Trophoblast cell (in vitro differentiated cells and primary cell): ENCODE data around the gene CROCC2.

Experiments
- DNase-seq, 2 donors: peaks; one replicate each; pipeline ENCODE4 v3.0.0-alpha.2; 2016
- H2AFZ ChIP-seq: 2 replicates; pipeline ENCODE4 v1.6.1; 2013; ENCODE audit warnings: low read length, moderate library complexity, mild to moderate bottlenecking; ENCODE audit not compliant: insufficient read depth, poor library complexity
- H2AK5ac ChIP-seq: 2 replicates; pipeline ENCODE4 v1.6.1; 2013; ENCODE audit warnings: mild to moderate bottlenecking, low read length
- H2BK120ac ChIP-seq: 2 replicates; pipeline ENCODE4 v1.6.1; 2013; ENCODE audit warnings: low read length, mild to moderate bottlenecking, moderate library complexity; ENCODE audit not compliant: insufficient read depth, poor library complexity
- H2BK12ac ChIP-seq: 2 replicates; pipeline ENCODE4 v1.6.1; 2013; ENCODE audit warnings: mild to moderate bottlenecking, low read length, moderate library complexity
- H2BK5ac ChIP-seq: 2 replicates; pipeline ENCODE4 v1.6.1; 2013; ENCODE audit warnings: low read length, low read depth, moderate library complexity, mild to moderate bottlenecking; ENCODE audit not compliant: poor library complexity
- H3K14ac ChIP-seq: 2 replicates; pipeline ENCODE4 v1.6.1; 2013; ENCODE audit warnings: mild to moderate bottlenecking, low read length
- H3K18ac ChIP-seq: 2 replicates; pipeline ENCODE4 v1.6.1; 2013; ENCODE audit warnings: mild to moderate bottlenecking, low read length
- H3K23ac ChIP-seq: 2 replicates; pipeline ENCODE4 v1.6.1; 2013; ENCODE audit warnings: low read length
- H3K27ac ChIP-seq: 2 replicates; pipeline ENCODE4 v1.5.1; 2013; ENCODE audit warnings: low read depth, mild to moderate bottlenecking, inconsistent platforms, low read length, moderate library complexity
- H3K27me3 ChIP-seq: 2 replicates; pipeline ENCODE4 v1.6.1; 2013; ENCODE audit warnings: inconsistent platforms, mild to moderate bottlenecking, low read length, moderate library complexity; ENCODE audit not compliant: insufficient read depth
- H3K36me3 ChIP-seq, 2 experiments: 1 replicate in 1 of 2; 2 replicates in 1 of 2; pipeline ENCODE4 v1.6.1; 2013; ENCODE audit warnings: low read length in 2 of 2, mild to moderate bottlenecking in 2 of 2, moderate library complexity in 1 of 2; ENCODE audit not compliant: insufficient read depth in 2 of 2, control insufficient read depth in 1 of 2
- H3K4ac ChIP-seq: 2 replicates; pipeline ENCODE4 v1.6.1; 2013; ENCODE audit warnings: low read depth, mild to moderate bottlenecking, low read length, moderate library complexity
- H3K4me1 ChIP-seq, 2 experiments: 1 replicate in 1 of 2; 2 replicates in 1 of 2; pipeline ENCODE4 v1.6.1; 2013; ENCODE audit warnings: low read length in 2 of 2, mild to moderate bottlenecking in 2 of 2, moderate library complexity in 1 of 2; ENCODE audit not compliant: insufficient read depth in 2 of 2, control insufficient read depth in 1 of 2
- H3K4me2 ChIP-seq: 2 replicates; pipeline ENCODE4 v1.6.1; 2013; ENCODE audit warnings: inconsistent platforms, mild to moderate bottlenecking, low read length, moderate library complexity
- H3K4me3 ChIP-seq: 2 replicates; pipeline ENCODE4 v1.5.1; 2013; ENCODE audit warnings: mild to moderate bottlenecking, low read depth, low read length, inconsistent platforms
- H3K79me1 ChIP-seq: one replicate; pipeline ENCODE4 v1.6.1; 2013; ENCODE audit warnings: low read length
- H3K79me2 ChIP-seq: 2 replicates; pipeline ENCODE4 v1.6.1; 2013; ENCODE audit warnings: low read length, mild to moderate bottlenecking; ENCODE audit not compliant: control insufficient read depth, insufficient read depth, poor library complexity
- H3K9ac ChIP-seq: 2 replicates; pipeline ENCODE4 v1.6.1; 2013; ENCODE audit warnings: mild to moderate bottlenecking, low read length
- H3K9me3 ChIP-seq: 2 replicates; pipeline ENCODE4 v1.6.1; 2013; ENCODE audit warnings: low read depth, mild to moderate bottlenecking, control low read depth, inconsistent platforms, low read length; ENCODE audit not compliant: insufficient read depth
- H4K12ac ChIP-seq: 2 replicates; pipeline ENCODE4 v1.6.1; 2013; ENCODE audit warnings: low read depth, mild to moderate bottlenecking, low read length, moderate library complexity
- H4K8ac ChIP-seq: 2 replicates; pipeline ENCODE4 v1.6.1; 2013; ENCODE audit warnings: low read depth, mild to moderate bottlenecking, low read length, moderate library complexity
- H4K91ac ChIP-seq: one replicate; pipeline ENCODE4 v1.6.1; 2013; ENCODE audit warnings: low read depth, mild to moderate bottlenecking, low read length, moderate library complexity
- WGBS: extraction: QIAGEN DNeasy Blood & Tissue Kit; methylation state at CpG from one replicate; pipeline ENCODE4 v1.1.7; 2013; ENCODE audit warnings: missing lambda C conversion rate; ENCODE audit not compliant: insufficient read length, insufficient coverage; ENCODE audit errors: extremely low coverage; 5-methylcytosine and 5-hydroxymethylcytosine counted together

Gene CROCC2

GRCh38 chr2:240903191-240904060 is 2.7 kb upstream of the CROCC2 start:
- H3K4me1 ChIP-seq = peaks cover 8 to 9% of the 10 kb centered on the region in 2 experiments
- H3K9me3 ChIP-seq = peaks cover 5% of the 10 kb centered on the region
- no peak overlapping the region for H2BK120ac ChIP-seq
- no peaks in the 10 kb centered on the region for H3K79me2 ChIP-seq
- H2AK5ac ChIP-seq = no peak overlapping the region
- H3K27ac ChIP-seq = no peak overlapping the region
- H3K4ac ChIP-seq = no peak overlapping the region
- no peak overlapping the region for H4K8ac ChIP-seq
- no peak overlapping the region for H3K4me3 ChIP-seq
- no peaks in the 10 kb centered on the region for H3K36me3 ChIP-seq
- DNase-seq = no peak
- H2AFZ ChIP-seq = no peak overlapping the region
- H3K14ac ChIP-seq = no peak overlapping the region
- H3K9ac ChIP-seq = no peak overlapping the region
- H4K12ac ChIP-seq = no peak overlapping the region
- H3K79me1 ChIP-seq = no peaks in the 10 kb centered on the region
- H3K27me3 ChIP-seq = peaks cover 4% of the 10 kb centered on the region
- H4K91ac ChIP-seq = no peak overlapping the region
- no peak overlapping the region for H3K4me2 ChIP-seq
- H3K18ac ChIP-seq = no peak overlapping the region
- H3K23ac ChIP-seq = no peak overlapping the region
- no peak overlapping the region for H2BK12ac ChIP-seq
- H2BK5ac ChIP-seq = no peak overlapping the region
- no CpG with 5 or more reads among the region's 34 CpGs for WGBS

DNA sequence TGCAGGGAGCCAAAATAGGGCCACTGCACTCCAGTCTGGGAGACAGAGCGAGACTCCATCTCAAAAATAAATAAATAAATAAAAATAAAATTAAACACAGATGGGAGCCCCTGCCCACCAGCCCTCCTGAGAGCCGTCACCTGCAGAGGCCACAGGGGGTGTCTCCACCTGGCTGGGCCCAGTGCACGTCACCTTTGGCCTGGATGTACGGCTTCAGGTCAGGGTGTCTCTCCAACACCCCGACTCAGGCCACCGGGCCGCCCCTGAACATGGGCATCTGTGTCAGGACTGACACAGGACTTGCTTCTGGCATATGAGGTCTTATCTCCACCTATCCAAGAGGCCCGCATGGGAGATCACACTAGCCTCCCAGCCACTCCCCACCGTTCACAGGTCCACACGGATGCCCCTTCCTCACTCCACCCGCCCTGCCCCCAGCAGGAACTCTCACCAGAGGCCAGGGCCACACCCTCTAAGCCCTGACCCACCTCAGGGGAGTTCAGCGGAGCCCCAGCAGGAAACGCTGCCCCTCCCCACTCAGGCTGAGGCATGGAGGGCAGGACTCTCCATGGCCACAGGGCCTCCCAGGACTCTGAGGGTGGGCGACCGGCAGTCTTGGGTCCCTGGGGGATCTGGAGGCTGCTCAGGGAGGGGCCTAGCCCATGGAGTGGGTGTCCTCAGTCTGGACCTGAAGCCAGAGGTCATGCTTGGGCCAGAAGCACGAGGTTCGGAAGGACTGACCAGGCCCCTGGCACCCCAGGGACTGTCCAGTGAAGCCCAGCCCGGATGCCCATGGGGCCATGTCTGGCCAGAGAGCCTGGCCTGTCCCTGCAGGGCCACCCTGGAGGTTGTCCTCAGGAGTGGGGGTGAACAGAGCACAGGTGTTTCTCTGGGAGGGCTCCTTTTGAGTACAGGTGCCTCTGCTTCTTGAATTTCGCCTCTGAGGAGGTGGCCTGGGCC is 1.6 kb upstream of the CROCC2 start:
- Histone ChIP-seq H3K4ac (no peak overlapping the region), H2BK120ac (no peak overlapping the region), H3K79me2 (no peaks in the 10 kb centered on the region), H3K4me2 (no peak overlapping the region), H3K9me3 (peaks cover 5% of the 10 kb centered on the region), H3K4me1 (peaks cover 4% of the 10 kb centered on the region in 2 experiments), H2BK12ac (no peak overlapping the region), H2AK5ac (no peak overlapping the region), H3K27ac (no peak overlapping the region), H2BK5ac (no peak overlapping the region), H3K79me1 (no peaks in the 10 kb centered on the region), H3K27me3 (peaks cover 4% of the 10 kb centered on the region), H4K91ac (no peak overlapping the region), H2AFZ (no peak overlapping the region), H4K8ac (no peak overlapping the region), H3K18ac (no peak overlapping the region), H3K23ac (no peak overlapping the region), H3K4me3 (no peak overlapping the region), H3K14ac (no peak overlapping the region), H4K12ac (no peak overlapping the region), H3K9ac (no peak overlapping the region), H3K36me3 (no peaks in the 10 kb centered on the region)
- no peak for DNase-seq
- no CpG with 5 or more reads among the region's 19 CpGs for WGBS

DNA sequence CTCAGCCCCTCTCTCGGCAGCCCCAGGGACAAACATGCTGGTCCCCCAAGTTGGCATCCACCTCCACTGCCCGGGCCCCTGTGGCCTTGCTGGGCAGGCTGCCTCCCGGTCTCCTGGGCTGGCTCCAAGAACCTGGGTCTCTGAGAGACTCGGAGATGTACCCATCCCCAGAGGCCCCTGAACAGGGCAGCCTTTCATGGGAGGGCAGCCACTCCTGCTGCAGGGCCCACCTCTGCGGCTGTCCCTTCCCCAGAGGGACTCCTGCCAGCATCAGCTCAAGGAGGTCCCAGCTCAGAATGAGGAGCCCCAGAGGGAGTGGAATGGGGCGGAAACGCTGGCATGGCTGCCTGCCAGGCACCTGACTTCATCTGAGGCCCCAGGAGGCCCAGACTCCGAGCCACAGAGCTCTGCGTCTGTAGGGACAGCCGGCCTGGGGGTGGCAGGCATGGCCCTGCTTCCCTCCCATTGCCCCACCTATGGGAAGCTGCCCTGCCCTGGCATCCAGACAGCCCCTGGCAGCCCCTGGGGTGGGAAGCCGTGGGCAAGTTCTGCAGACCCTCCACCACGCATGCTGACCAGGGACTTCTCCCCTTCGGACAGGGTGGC is 857 bp upstream of the CROCC2 start:
- Histone ChIP-seq H3K4ac (no peak overlapping the region), H4K91ac (no peak overlapping the region), H3K23ac (no peak overlapping the region), H3K9me3 (peaks cover 3% of the 10 kb centered on the region), H4K8ac (no peak overlapping the region), H3K79me2 (no peaks in the 10 kb centered on the region), H3K36me3 (no peaks in the 10 kb centered on the region), H2BK5ac (no peak overlapping the region), H3K79me1 (no peaks in the 10 kb centered on the region), H4K12ac (no peak overlapping the region), H3K4me2 (no peak overlapping the region), H2AFZ (no peak overlapping the region), H3K27me3 (peaks cover 4% of the 10 kb centered on the region), H3K18ac (no peak overlapping the region), H2AK5ac (no peak overlapping the region), H3K4me3 (peak overlapping the region; percentile 13), H2BK120ac (no peak overlapping the region), H3K9ac (no peak overlapping the region), H3K4me1 (peaks cover 4% of the 10 kb centered on the region in 2 experiments), H3K27ac (no peak overlapping the region), H3K14ac (no peak overlapping the region), H2BK12ac (no peak overlapping the region)
- WGBS = no CpG with 5 or more reads among the region's 13 CpGs
- DNase-seq = no peak

- H3K9ac ChIP-seq = peak overlapping the region; percentile 18
- DNase-seq = no peak
- no peak overlapping the region for H4K8ac ChIP-seq
- H3K23ac ChIP-seq = no peak overlapping the region
- no peak overlapping the region for H3K27ac ChIP-seq
- H2BK12ac ChIP-seq = no peak overlapping the region
- WGBS = no CpG with 5 or more reads among the region's 22 CpGs
- H4K12ac ChIP-seq = no peak overlapping the region
- no peak overlapping the region for H3K14ac ChIP-seq
- no peak overlapping the region for H2BK5ac ChIP-seq
- no peaks in the 10 kb centered on the region for H3K79me2 ChIP-seq
- H3K9me3 ChIP-seq = peaks cover 3% of the 10 kb centered on the region
- H3K27me3 ChIP-seq = peaks cover 4% of the 10 kb centered on the region
- no peak overlapping the region for H2AK5ac ChIP-seq
- no peak overlapping the region for H4K91ac ChIP-seq
- H2BK120ac ChIP-seq = no peak overlapping the region
- no peaks in the 10 kb centered on the region for H3K36me3 ChIP-seq
- no peak overlapping the region for H3K4me3 ChIP-seq
- no peaks in the 10 kb centered on the region for H3K79me1 ChIP-seq
- no peak overlapping the region for H2AFZ ChIP-seq
- no peak overlapping the region for H3K18ac ChIP-seq
- H3K4ac ChIP-seq = no peak overlapping the region
- no peak overlapping the region for H3K4me2 ChIP-seq
- peaks cover 3 to 4% of the 10 kb centered on the region in 2 experiments for H3K4me1 ChIP-seq
These were observed 915 bp downstream of the CROCC2 start for GRCh38 chr2:240906911-240907590.
